ENCODE results near the gene NUP85.

DNA sequence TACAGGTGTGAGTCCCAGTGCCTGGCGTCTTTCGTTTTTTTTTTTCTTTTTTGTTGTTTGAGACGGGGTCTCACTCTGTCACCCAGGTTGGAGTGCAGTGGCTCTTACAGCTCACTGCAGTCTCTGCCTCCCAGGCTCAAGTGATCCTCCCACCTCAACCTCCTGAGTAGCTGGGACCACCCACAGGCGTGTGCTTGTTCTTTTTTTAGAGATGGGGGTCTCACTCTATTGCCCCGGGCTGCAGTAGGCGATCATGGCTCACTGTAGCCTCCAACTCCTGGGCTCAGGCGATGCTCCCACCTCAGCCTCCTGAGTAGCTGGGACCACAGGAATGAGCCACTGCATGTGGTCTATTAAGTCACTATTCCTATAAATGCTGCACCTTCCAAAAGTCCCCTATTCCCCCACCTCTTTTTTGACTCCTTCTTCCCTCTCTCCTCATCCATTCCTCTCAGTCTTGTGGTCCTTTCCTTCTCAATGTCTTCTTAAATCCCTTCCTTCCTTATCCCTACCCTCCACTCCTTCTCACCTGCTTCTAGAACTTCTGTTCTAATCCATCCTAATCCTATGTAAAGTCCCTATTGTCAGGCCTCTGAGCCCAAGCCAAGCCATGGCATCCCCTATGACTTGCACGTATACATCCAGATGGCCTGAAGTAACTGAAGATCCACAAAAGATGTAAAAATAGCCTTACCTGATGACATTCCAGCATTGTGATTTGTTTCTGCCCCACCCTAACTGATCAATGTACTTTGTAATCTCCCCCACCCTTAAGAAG lies 46.7 kb downstream of the NUP85 start:
- no peak for TF ChIP-seq POLR2AphosphoS5 (IDR thresholded peaks at IDR 0.05; ENCODE audit: low read depth, low read length)
- TF ChIP-seq, protein P1, sequence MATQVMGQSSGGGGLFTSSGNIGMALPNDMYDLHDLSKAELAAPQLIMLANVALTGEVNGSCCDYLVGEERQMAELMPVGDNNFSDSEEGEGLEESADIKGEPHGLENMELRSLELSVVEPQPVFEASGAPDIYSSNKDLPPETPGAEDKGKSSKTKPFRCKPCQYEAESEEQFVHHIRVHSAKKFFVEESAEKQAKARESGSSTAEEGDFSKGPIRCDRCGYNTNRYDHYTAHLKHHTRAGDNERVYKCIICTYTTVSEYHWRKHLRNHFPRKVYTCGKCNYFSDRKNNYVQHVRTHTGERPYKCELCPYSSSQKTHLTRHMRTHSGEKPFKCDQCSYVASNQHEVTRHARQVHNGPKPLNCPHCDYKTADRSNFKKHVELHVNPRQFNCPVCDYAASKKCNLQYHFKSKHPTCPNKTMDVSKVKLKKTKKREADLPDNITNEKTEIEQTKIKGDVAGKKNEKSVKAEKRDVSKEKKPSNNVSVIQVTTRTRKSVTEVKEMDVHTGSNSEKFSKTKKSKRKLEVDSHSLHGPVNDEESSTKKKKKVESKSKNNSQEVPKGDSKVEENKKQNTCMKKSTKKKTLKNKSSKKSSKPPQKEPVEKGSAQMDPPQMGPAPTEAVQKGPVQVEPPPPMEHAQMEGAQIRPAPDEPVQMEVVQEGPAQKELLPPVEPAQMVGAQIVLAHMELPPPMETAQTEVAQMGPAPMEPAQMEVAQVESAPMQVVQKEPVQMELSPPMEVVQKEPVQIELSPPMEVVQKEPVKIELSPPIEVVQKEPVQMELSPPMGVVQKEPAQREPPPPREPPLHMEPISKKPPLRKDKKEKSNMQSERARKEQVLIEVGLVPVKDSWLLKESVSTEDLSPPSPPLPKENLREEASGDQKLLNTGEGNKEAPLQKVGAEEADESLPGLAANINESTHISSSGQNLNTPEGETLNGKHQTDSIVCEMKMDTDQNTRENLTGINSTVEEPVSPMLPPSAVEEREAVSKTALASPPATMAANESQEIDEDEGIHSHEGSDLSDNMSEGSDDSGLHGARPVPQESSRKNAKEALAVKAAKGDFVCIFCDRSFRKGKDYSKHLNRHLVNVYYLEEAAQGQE (IDR thresholded peaks at IDR 0.05; ENCODE audit: insufficient read depth in 1 of 2, low read depth in 2 of 2, low read length in 2 of 2) = no peak
